T-helper 2 cell treated with Interferon-gamma antibody and Interleukin-4, amounts not matched to agents 100 ng/mL and 5 ng/mL, for 36 hours (primary cell): ENCODE measurements around the gene IL32. TPM values are rescaled to one million over a fixed set of nuclear protein-coding genes. Genes with fewer than 3 reads are reported as not detected.

ENCODE experiments used
- intact Hi-C: fragments of 100-400 bp; cut with micrococcal nuclease; formaldehyde crosslinking; loops from one replicate; pipeline ENCODE4 v1.15.1; 2023
- total RNA-seq: library from RNA; stranded (reverse); gene quantifications from 2 replicates; pipeline ENCODE4 v1.2.3, GENCODE V29; 2022

The IL32 gene
- total RNA-seq, 1 donor from 2014 or later = 3,664 TPM

DNA sequence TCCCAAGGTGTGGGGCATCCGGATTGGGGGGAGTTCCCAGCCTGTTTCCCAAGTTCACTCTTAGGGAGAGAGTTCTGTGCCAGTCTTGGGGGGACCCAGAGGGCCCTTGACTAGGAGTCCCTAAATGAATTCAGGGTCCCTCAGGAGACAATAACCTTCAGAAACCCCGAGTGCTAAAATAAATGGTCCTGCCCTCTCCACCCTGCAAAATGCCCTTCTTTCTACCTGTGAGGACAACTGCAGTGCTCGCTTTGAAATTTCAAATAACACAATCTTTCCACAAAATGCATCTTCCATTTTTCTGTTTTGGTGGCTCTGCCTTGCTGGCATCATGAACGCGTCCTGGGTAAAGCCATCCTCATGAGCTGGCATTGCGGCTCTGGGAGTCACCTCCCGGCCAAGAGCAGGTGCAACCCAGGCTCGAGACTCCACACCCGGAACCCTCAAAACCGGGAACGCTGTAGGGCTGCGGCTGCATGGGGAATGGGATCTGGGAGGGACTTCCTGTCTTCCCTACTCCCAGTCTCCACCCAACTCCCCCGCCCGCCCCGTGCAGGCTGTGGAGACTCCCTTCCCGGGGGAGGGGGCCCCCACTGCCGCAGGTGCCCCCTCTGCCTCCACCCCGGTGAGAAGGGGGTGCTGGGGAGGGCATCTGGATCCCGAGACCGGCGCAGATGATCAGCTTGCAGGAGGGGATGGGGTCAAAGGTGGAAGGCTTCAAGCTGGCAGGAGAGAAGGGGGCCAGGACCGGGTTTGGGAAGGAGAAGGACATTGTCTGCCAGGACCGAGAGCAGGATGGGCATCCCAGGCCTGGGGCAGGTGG, 46.8 kb downstream of the IL32 start, which contains the start of gene ZNF205:
Gene ZNF205, plus strand, starts transcription at position 529 of the 823 bp plus-strand sequence. CDS start 845 bp downstream, outside the sequence.
- intact Hi-C loops = no loop called here

DNA sequence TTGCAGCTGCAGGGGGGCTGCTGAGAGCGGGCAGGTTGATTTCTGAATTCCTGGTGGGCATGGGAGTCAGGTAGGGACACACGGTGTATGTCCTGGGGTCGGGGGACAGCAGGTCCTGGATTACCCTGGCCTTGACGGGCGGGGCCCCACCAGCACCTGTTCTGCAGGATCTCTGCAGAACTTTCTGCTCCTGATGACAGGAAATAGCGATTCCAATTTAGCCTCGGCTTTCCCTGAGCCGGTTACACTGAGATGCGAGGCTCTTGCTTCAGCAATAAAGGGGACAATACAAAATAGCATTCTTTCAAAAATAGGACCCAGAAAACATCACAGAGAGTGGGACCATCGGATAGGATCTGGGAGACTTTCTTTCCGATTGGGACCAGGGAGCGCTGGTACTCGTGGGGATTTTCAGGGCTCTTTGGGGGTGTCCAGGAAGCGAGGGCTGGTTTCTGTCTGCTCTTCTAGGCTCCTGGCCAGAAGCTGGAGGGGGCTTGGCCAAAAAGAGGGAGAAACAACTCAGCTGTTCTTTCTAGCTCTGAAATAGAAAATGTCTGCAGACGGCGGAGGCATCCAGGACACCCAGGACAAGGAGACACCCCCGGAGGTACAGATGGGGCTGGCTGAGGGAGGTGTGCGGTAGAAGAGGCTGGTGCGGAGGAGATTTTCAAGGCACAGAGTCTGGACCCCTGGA, 47.6 kb downstream of the IL32 start:
- intact Hi-C loops = no loop called here

DNA sequence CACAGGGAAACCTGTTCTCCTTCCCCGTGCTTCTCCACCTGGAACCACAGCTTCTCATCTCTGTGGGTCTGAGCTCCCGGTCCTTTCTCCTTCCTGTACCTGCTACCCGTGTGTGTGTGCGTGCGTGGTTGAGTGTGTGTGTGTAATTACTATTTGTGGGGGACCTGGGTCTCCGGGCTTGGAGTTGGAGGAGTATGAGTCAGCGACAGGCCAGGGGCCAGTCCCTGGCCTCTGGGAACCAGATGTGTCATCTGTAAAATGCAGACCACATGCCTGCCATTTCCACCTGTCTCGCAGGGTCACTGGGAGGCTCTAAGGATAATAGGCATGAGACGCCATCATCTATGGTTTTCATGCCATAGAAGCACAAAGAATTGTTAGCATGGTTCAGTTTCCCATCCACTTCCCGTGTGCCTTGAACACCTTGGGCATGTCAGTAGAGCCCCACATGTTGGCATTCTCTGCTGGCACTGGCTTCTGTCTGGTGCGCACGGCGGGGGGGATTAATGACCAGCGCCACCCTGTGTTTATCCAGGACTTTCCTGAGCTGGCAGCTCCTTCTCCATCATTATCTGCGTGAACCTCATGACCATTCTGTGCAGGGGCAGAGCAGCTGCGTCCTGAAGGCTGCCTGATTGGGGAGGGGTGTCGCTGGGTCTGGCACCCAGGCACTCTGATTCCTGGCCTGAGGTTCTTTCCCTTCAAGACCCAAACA, 48.5 kb downstream of the IL32 start:
- intact Hi-C loops = no loop called here

DNA sequence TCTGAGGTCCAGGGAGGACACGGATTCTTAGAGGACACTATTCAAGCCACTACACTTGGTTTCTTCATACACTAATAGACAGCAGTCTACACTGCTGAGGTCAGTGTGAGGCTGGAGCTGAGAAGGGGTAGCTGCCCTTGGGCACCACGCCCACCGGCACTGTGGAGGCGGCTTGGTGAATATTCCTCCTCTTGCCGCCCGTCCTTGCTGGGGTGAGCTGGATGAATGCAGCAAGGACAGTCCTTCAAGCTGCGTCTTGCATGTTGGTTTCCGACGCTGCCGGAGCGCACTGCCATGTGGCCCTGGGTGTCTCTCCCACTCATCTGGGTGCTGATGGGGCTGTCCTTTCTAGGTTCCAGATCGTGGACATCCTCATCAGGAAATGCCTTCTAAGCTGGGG, 49.6 kb downstream of the IL32 start:
- intact Hi-C loops = no loop called here

DNA sequence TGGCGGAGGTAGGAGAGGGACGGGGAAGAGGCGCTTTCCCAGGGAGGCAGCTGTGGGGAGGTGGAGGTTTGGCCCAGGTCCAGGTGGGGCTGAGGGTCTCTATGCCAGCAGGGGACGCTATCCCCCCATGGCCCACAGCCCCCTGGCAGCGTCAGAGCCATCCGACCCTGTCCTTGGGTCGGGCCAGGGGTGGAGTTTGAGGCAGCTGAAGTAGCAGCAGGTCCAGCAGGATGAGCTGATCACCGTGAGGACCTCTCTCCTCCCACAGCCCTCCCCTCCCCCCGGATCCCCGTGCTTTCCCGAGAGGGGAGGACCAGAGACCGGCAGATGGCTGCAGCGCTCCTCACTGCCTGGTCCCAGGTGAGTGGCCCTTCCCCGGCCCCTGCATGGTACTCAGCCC, 50.1 kb downstream of the IL32 start:
- intact Hi-C loops = no loop called here

GRCh38 chr16:3118204-3118790, 52.9 kb downstream of the IL32 start:
- intact Hi-C loops = no loop called here

DNA sequence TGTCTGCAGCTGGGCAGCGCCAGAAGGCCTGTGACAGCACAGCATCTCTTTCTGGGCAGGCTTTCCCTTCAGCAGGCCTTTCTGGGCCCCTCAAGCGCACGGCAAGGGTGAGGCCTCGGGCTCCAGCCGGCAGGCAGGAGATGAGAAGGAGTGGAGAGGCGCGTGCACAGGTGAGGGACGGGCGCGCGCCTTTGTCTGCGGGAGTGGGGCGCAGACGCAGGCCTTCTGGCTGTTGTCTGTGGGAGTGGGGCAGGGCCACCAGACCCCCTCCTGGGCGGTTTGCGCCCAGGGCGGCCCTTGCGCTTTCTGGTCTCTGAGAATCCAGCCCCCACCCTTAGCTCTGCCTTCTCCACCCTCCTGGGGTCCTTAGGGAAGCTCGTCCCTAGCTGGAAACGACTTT, 53.4 kb downstream of the IL32 start:
- intact Hi-C loops = no loop called here

Other genes starting within 250 kb of the IL32 start
- gene PRSS21, start 248.4 kb upstream of the IL32 start, total RNA-seq = 5.7 and 6.6 TPM in 2 replicates
- 6.5 and 8.0 TPM in 2 replicates for gene ZG16B, start 235.3 kb upstream of the IL32 start, total RNA-seq
- gene PRSS22, start 207.5 kb upstream of the IL32 start, total RNA-seq = not detected in 2 replicates
- gene FLYWCH2, start 182.4 kb upstream of the IL32 start, total RNA-seq = 20.0 and 23.6 TPM in 2 replicates
- gene FLYWCH1, start 153.7 kb upstream of the IL32 start, total RNA-seq = 61.6 and 67.3 TPM in 2 replicates
- not detected in 2 replicates for gene KREMEN2, start 101.4 kb upstream of the IL32 start, total RNA-seq
- 43.0 and 49.9 TPM in 2 replicates for gene PAQR4, start 96.3 kb upstream of the IL32 start, total RNA-seq
- 124 and 125 TPM in 2 replicates for gene PKMYT1, start 85.2 kb upstream of the IL32 start, total RNA-seq
- gene CLDN9, start 52.7 kb upstream of the IL32 start, total RNA-seq = 0.43 and 0.77 TPM in 2 replicates
- gene CLDN6, start 47.5 kb upstream of the IL32 start, total RNA-seq = not detected in 2 replicates
- 4.8 and 5.7 TPM in 2 replicates for gene TNFRSF12A, start 45.3 kb upstream of the IL32 start, total RNA-seq
- gene HCFC1R1, start 41.7 kb upstream of the IL32 start, total RNA-seq = 29.2 and 31.2 TPM in 2 replicates
- 64.3 and 65.9 TPM in 2 replicates for gene THOC6, start 41.6 kb upstream of the IL32 start, total RNA-seq
- 0.20 and 0.23 TPM in 2 replicates for gene BICDL2, start 28.7 kb upstream of the IL32 start, total RNA-seq
- 71.1 and 75.1 TPM in 2 replicates for gene MMP25, start 19.1 kb upstream of the IL32 start, total RNA-seq
- 0.11 and 0.30 TPM in 2 replicates for gene ZSCAN10, start 33.7 kb downstream of the IL32 start, total RNA-seq
- 0.23 TPM in 1 of 2 replicates, not detected in the other for gene ZNF205, start 46.9 kb downstream of the IL32 start, total RNA-seq
- 10.8 and 11.0 TPM in 2 replicates for gene ZNF213, start 69.4 kb downstream of the IL32 start, total RNA-seq
- gene OR1F1, start 122.6 kb downstream of the IL32 start, total RNA-seq = not detected in 2 replicates
- 14.4 and 16.5 TPM in 2 replicates for gene ZNF200, start 169.5 kb downstream of the IL32 start, total RNA-seq
- gene MEFV, start 191.0 kb downstream of the IL32 start, total RNA-seq = 0.09 and 0.25 TPM in 2 replicates
- gene ZNF263, start 217.9 kb downstream of the IL32 start, total RNA-seq = 26.0 and 27.4 TPM in 2 replicates
- gene TIGD7, start 239.8 kb downstream of the IL32 start, total RNA-seq = 3.5 and 4.1 TPM in 2 replicates
- gene ZNF75A, start 239.9 kb downstream of the IL32 start, total RNA-seq = 43.2 and 51.2 TPM in 2 replicates